HG02938 (cell line): ENCODE data around the gene RNPS1.
A peak's percentile ranks its signal among the peaks of the same experiment; 100 is the strongest.

ENCODE experiments used
- ATAC-seq: cut with Tn5 transposase; IDR thresholded peaks from one replicate; pipeline ENCODE4 v1.9.1; 2021; ENCODE audit warnings: mild to moderate bottlenecking, moderate library complexity; ENCODE audit not compliant: unreplicated experiment

The RNPS1 gene

GRCh38 chr16:2267913-2268666 is at the start of gene RNPS1:
TSS of gene RNPS1 (minus strand) at chr16:2268126. CDS start at chr16:2264643, 3,483 bp downstream.
- peak; percentile 63 for ATAC-seq

- ATAC-seq: no peak
These were observed 49.5 kb upstream of the RNPS1 start for GRCh38 chr16:2317231-2318020.

- ATAC-seq: no peak
These were observed 40.4 kb upstream of the RNPS1 start for GRCh38 chr16:2308089-2308962.

- ATAC-seq: no peak
These were observed 31.9 kb upstream of the RNPS1 start for GRCh38 chr16:2299915-2300192.

- no peak for ATAC-seq
These were observed 31.4 kb upstream of the RNPS1 start for GRCh38 chr16:2299121-2299914.

GRCh38 chr16:2298621-2299020 is 30.7 kb upstream of the RNPS1 start:
- no peak for ATAC-seq

GRCh38 chr16:2297506-2297860 is 29.6 kb upstream of the RNPS1 start:
- ATAC-seq: no peak

GRCh38 chr16:2296661-2297505 is 29.0 kb upstream of the RNPS1 start:
- ATAC-seq: no peak

GRCh38 chr16:2295056-2295798 is 27.3 kb upstream of the RNPS1 start:
- ATAC-seq: no peak

- no peak for ATAC-seq
These were observed 24.3 kb upstream of the RNPS1 start for GRCh38 chr16:2292221-2292620.

- no peak for ATAC-seq
These were observed 21.4 kb upstream of the RNPS1 start for GRCh38 chr16:2289282-2289681.

- no peak for ATAC-seq
These were observed 20.8 kb upstream of the RNPS1 start for GRCh38 chr16:2288726-2289125.

GRCh38 chr16:2287916-2288547 is 20.1 kb upstream of the RNPS1 start:
- ATAC-seq: no peak

- ATAC-seq: no peak
These were observed 18.6 kb upstream of the RNPS1 start for GRCh38 chr16:2286550-2286949.

- ATAC-seq: no peak
These were observed 17.8 kb upstream of the RNPS1 start for GRCh38 chr16:2285731-2286191.

- no peak for ATAC-seq
These were observed 17.1 kb upstream of the RNPS1 start for GRCh38 chr16:2284797-2285576.

GRCh38 chr16:2284001-2284770 is 16.3 kb upstream of the RNPS1 start:
- ATAC-seq: no peak
